Tibial nerve (tissue), 4 donors: ENCODE measurements around the gene PLAAT2.

Source experiments
- EP300 ChIP-seq, 2 donors: sonication (generic); formaldehyde crosslinking; IDR thresholded peaks; one replicate each; pipeline ENCODE4 v1.6.1; 2017; ENCODE audit warnings: antibody characterized with exemption in 2 of 2, mild to moderate bottlenecking in 1 of 2
- TF ChIP-seq, protein P1 (sequence below), 5 experiments: fragments of 200-600 bp in 3 of 5; fragments of 450-650 bp in 2 of 5; sonication (generic) in 3 of 5; IDR thresholded peaks; one replicate each; pipeline ENCODE4 v1.5.1; 2016 to 2019; ENCODE audit warnings: antibody characterized with exemption in 5 of 5, mild to moderate bottlenecking in 3 of 5, moderate library complexity in 2 of 5

DNA sequence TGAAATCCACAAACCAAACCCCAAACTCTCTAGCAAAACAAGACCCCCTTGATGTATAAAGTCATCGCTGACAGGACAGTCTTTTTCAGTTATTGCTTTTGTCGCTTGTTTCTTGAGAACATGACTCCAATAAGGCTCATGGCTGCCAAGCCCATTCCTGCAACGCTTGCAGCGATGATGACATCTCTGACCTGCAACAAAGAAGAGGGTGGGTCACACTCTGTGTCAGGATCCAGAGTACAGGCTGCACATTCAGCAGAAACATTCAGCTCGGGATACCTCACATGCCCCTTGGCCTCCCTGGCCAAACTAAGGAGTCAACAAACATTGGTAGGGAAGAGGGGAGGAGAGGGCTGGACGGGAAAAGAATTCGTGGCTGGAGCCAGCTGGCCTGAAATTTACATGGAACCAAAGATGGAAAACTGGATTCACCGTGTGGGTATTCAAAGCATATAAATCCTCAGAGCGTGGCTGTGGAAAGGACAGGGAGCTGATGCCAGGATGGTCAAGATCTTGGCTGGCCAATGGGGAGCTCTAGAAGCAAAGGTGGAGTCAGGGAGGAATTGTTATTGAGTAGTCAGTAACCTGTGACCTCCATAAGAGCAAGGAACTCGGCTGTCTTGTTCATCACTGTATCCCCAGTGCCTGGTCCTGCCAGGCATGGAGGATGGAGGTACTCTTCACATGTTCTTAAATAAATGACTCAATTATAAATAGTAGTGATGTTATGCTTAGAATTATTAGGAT is 11.8 kb upstream of the PLAAT2 start:
- TF ChIP-seq, protein P1, sequence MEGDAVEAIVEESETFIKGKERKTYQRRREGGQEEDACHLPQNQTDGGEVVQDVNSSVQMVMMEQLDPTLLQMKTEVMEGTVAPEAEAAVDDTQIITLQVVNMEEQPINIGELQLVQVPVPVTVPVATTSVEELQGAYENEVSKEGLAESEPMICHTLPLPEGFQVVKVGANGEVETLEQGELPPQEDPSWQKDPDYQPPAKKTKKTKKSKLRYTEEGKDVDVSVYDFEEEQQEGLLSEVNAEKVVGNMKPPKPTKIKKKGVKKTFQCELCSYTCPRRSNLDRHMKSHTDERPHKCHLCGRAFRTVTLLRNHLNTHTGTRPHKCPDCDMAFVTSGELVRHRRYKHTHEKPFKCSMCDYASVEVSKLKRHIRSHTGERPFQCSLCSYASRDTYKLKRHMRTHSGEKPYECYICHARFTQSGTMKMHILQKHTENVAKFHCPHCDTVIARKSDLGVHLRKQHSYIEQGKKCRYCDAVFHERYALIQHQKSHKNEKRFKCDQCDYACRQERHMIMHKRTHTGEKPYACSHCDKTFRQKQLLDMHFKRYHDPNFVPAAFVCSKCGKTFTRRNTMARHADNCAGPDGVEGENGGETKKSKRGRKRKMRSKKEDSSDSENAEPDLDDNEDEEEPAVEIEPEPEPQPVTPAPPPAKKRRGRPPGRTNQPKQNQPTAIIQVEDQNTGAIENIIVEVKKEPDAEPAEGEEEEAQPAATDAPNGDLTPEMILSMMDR (IDR thresholded peaks at IDR 0.05): no peak
- peak in 1 of 2 donors; percentile 89 for TF ChIP-seq EP300 (IDR thresholded peaks at IDR 0.05)
